T-helper 1 cell (primary cell): ENCODE results near the gene TTC28.

Experiments used
- DNase-seq, 5 donors: peaks; one replicate each; pipeline ENCODE4 v3.0.0-alpha.2; 2012 to 2020

TTC28 gene

GRCh38 chr22:27995801-27996528, 683.7 kb downstream of the TTC28 start:
- DNase-seq = no peak

- no peak for DNase-seq
Measured at GRCh38 chr22:27994481-27995331, 684.9 kb downstream of the TTC28 start.

GRCh38 chr22:27993774-27994350, 685.8 kb downstream of the TTC28 start:
- DNase-seq = no peak

GRCh38 chr22:27993201-27993635, 686.4 kb downstream of the TTC28 start:
- DNase-seq = no peak

GRCh38 chr22:27992294-27993165, 687.1 kb downstream of the TTC28 start:
- no peak for DNase-seq

GRCh38 chr22:27991586-27992293, 687.9 kb downstream of the TTC28 start:
- no peak for DNase-seq

- DNase-seq = no peak
Measured at GRCh38 chr22:27990879-27991278, 688.8 kb downstream of the TTC28 start.

GRCh38 chr22:27990451-27990840, 689.2 kb downstream of the TTC28 start:
- no peak for DNase-seq

- DNase-seq = no peak
Measured at GRCh38 chr22:27989758-27990450, 689.7 kb downstream of the TTC28 start.

GRCh38 chr22:27988704-27989103, 690.9 kb downstream of the TTC28 start:
- DNase-seq = no peak

GRCh38 chr22:27987557-27987956, 692.1 kb downstream of the TTC28 start:
- DNase-seq = no peak

- DNase-seq = no peak
Measured at GRCh38 chr22:27986937-27987336, 692.7 kb downstream of the TTC28 start.

GRCh38 chr22:27986459-27986858, 693.2 kb downstream of the TTC28 start:
- DNase-seq = no peak

- no peak for DNase-seq
Measured at GRCh38 chr22:27985323-27986275, 694.0 kb downstream of the TTC28 start.

GRCh38 chr22:27984723-27985122, 694.9 kb downstream of the TTC28 start:
- DNase-seq = no peak

GRCh38 chr22:27984001-27984695, 695.5 kb downstream of the TTC28 start:
- DNase-seq = no peak

- DNase-seq = no peak
Measured at GRCh38 chr22:27983361-27983791, 696.3 kb downstream of the TTC28 start.

GRCh38 chr22:27982630-27983180, 696.9 kb downstream of the TTC28 start:
- DNase-seq = no peak

GRCh38 chr22:27982106-27982505, 697.5 kb downstream of the TTC28 start:
- DNase-seq = no peak
